CD4-positive, alpha-beta memory T cell (primary cell): Measurements from ENCODE around the gene ABCC3. TPM values are rescaled to one million over a fixed set of nuclear protein-coding genes. Genes with fewer than 3 reads are reported as not detected.

Experiments
- CTCF ChIA-PET: fragments of 350-600 bp; sonication (Branson Sonifier 250); formaldehyde crosslinking; loops from one replicate; lab custom pipeline; 2021; ENCODE audit warnings: inconsistent platforms; ENCODE audit not compliant: partially characterized antibody; lab: Charles Lee
- POLR2A ChIA-PET: fragments of 350-600 bp; sonication (Branson Sonifier 250); formaldehyde crosslinking; loops from one replicate; lab custom pipeline; 2021; ENCODE audit not compliant: partially characterized antibody; lab: Charles Lee
- DNase-seq, 5 donors: peaks; one replicate each; pipeline versions ENCODE4 v3.0.0 to v3.0.0-alpha.2; 2020 to 2022; ENCODE audit warnings: mixed read lengths in 1 of 5
- H3K27ac ChIP-seq: one replicate; pipeline ENCODE4 v1.7.0; 2013; ENCODE audit warnings: low read depth, low read length
- H3K27me3 ChIP-seq: 2 replicates; pipeline ENCODE4 v1.7.0; 2013; ENCODE audit warnings: mild to moderate bottlenecking, low read length, moderate library complexity; ENCODE audit not compliant: insufficient read depth
- H3K36me3 ChIP-seq: 2 replicates; pipeline ENCODE4 v1.7.0; 2013; ENCODE audit warnings: mild to moderate bottlenecking, low read length, moderate library complexity; ENCODE audit not compliant: insufficient read depth
- H3K4me1 ChIP-seq: 2 replicates; pipeline ENCODE4 v1.7.0; 2013; ENCODE audit warnings: mild to moderate bottlenecking, low read length, moderate library complexity; ENCODE audit not compliant: insufficient read depth
- H3K4me3 ChIP-seq, 2 donors: one replicate each; pipeline ENCODE4 v1.7.0; 2013; ENCODE audit warnings: low read length in 2 of 2, mild to moderate bottlenecking in 1 of 2
- H3K9me3 ChIP-seq, 2 donors: one replicate each; pipeline ENCODE4 v1.7.0; 2013; ENCODE audit warnings: low read length in 2 of 2, control low read depth in 1 of 2; ENCODE audit not compliant: control insufficient read depth in 1 of 2
- H3K27ac Mint-ChIP-seq, 7 donors: one replicate each; pipeline ENCODE4 v1.8.0; 2020 to 2021; ENCODE audit warnings: mixed read lengths in 7 of 7, mild to moderate bottlenecking in 6 of 7, inconsistent platforms in 3 of 7, moderate library complexity in 3 of 7
- H3K27me3 Mint-ChIP-seq, 2 donors: one replicate each; pipeline ENCODE4 v1.8.0; 2020 to 2021; ENCODE audit warnings: mixed read lengths in 2 of 2
- H3K36me3 Mint-ChIP-seq, 2 donors: one replicate each; pipeline ENCODE4 v1.8.0; 2020 to 2021; ENCODE audit warnings: mixed read lengths in 2 of 2, inconsistent platforms in 1 of 2, mild to moderate bottlenecking in 1 of 2
- H3K4me1 Mint-ChIP-seq, 4 donors: one replicate each; pipeline ENCODE4 v1.8.0; 2020 to 2021; ENCODE audit warnings: mixed read lengths in 4 of 4, mild to moderate bottlenecking in 1 of 4
- H3K4me3 Mint-ChIP-seq, 8 donors: one replicate each; pipeline ENCODE4 v1.8.0; 2020 to 2021; ENCODE audit warnings: mixed read lengths in 8 of 8, mild to moderate bottlenecking in 7 of 8, moderate library complexity in 6 of 8, inconsistent platforms in 3 of 8
- H3K9me3 Mint-ChIP-seq, 8 donors: one replicate each; pipeline ENCODE4 v1.8.0; 2020 to 2021; ENCODE audit warnings: mixed read lengths in 8 of 8, mild to moderate bottlenecking in 5 of 8, inconsistent platforms in 3 of 8, moderate library complexity in 1 of 8
- intact Hi-C: fragments of 100-400 bp; cut with micrococcal nuclease; formaldehyde crosslinking; loops from one replicate; pipeline ENCODE4 v1.15.1; 2023
- polyA plus RNA-seq, 2 donors: library from polyadenylated mRNA; unstranded; fragments of 300-500 nt; fragmentation: Illumina TruSeq; gene quantifications; one replicate each; pipeline ENCODE4 v1.2.3, GENCODE V29; 2021
- total RNA-seq, 2 experiments: library from RNA; stranded (reverse); gene quantifications; one replicate each; pipeline ENCODE4 v1.2.3, GENCODE V29; 2021

Gene ABCC3
- total and polyA plus RNA-seq, 4 experiments from 2014 or later: 0.86 to 1.6 TPM; not detected in 2

DNA sequence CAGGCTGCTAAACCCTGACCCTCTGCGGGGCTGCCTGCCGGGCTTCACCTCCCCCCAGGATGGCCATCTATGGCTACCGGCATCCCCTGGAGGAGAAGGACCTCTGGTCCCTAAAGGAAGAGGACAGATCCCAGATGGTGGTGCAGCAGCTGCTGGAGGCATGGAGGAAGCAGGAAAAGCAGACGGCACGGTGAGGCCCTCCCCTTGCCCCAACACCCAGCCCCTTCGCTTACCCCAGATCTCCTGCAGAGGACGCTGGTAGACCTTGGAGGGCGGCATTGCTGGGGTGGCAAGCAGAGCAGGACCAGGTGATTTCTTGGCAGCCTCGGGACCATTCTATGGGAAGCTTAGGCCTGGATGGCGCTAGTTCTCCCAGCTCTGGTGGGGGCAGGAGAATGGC, 24.5 kb downstream of the ABCC3 start:
- H3K9me3 ChIP-seq: no peaks in the 10 kb centered on the region
- no peak for DNase-seq
- H3K4me3 ChIP-seq: no peak overlapping the region
- POLR2A ChIA-PET: no interaction called here
- Mint-ChIP-seq H3K4me3 (no peak overlapping the region), H3K9me3 (peaks cover 0 to 2% (median 0%) of the 10 kb centered on the region in 8 donors), H3K36me3 (no peaks in the 10 kb centered on the region), H3K27me3 (no peaks in the 10 kb centered on the region), H3K27ac (no peak overlapping the region), H3K4me1 (peaks cover 7 to 12% (median 8%) of the 10 kb centered on the region in 4 donors)
- CTCF ChIA-PET: no interaction called here
- intact Hi-C loops: no loop called here
- H3K36me3 ChIP-seq: no peaks in the 10 kb centered on the region
- no peaks in the 10 kb centered on the region for H3K27me3 ChIP-seq
- peaks cover 6% of the 10 kb centered on the region for H3K4me1 ChIP-seq
- no peak overlapping the region for H3K27ac ChIP-seq

DNA sequence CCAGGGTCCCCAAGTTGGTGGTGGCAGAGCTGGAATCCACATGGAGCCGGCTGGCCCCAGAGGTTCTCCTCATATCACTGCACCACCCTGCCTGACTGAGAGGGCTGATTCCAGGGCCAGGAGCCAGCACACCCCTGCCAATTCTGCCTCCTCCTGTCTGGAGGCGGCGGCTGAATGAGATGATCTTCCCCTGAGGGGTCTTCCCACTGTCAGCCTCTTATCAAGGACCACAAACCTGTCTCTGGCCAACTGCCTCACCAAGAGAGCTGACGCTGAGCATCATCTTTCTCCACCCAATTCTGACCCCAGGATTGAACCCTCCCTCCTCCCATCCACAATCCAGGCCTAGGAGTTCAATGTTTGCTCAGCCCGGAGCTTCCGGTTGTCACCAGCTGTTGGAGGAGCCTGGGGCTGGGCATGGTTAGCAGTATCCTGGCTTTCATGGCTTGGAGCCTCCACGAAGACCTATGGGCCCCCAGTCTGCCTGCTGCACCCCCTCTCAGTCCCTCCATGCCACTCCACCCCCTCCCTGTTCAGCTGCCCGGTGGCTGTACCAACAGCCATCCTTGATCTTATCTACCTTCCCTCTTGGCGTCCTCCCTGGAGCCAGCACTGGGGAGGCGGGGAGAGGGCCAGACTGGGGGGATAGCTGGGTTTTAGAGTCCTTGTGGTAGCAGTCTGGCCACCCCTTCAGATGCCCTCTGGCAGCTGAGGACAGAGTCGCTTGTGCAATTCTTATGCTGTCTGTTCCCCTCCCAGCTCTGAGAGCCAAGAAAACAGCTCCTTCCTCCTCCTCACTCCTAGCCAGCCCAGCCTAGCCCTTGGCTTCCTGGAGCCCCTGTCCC, 25.6 kb downstream of the ABCC3 start:
- ChIA-PET POLR2A (no interaction called here), CTCF (no interaction called here)
- H3K36me3 ChIP-seq: no peaks in the 10 kb centered on the region
- Mint-ChIP-seq H3K4me1 (peaks cover 7 to 13% (median 8%) of the 10 kb centered on the region in 4 donors), H3K9me3 (peaks cover 0 to 2% (median 0%) of the 10 kb centered on the region in 8 donors), H3K27ac (peak overlapping the region in 1 of 7 donors; percentile 85), H3K27me3 (no peaks in the 10 kb centered on the region), H3K36me3 (no peaks in the 10 kb centered on the region), H3K4me3 (no peak overlapping the region)
- H3K4me3 ChIP-seq: no peak overlapping the region
- no peaks in the 10 kb centered on the region for H3K27me3 ChIP-seq
- H3K27ac ChIP-seq: no peak overlapping the region
- no peak for DNase-seq
- H3K4me1 ChIP-seq: peaks cover 6% of the 10 kb centered on the region
- intact Hi-C loops: no loop called here
- no peaks in the 10 kb centered on the region for H3K9me3 ChIP-seq

DNA sequence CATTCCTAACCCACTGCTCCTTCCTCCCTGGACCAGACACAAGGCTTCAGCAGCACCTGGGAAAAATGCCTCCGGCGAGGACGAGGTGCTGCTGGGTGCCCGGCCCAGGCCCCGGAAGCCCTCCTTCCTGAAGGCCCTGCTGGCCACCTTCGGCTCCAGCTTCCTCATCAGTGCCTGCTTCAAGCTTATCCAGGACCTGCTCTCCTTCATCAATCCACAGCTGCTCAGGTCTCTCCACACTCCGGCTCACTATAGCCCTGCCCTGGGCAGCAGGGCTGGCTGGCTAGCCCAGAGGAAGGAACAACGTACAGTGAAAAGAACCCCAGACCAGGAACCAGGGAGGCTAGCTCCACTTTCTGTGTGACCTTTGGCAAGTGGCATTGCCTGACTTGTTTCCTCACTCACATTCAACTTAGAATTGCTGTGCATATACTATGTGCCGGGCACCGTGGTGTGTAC, 26.2 kb downstream of the ABCC3 start:
- Histone ChIP-seq H3K4me1 (peaks cover 6% of the 10 kb centered on the region), H3K4me3 (no peak overlapping the region), H3K27ac (no peak overlapping the region), H3K36me3 (no peaks in the 10 kb centered on the region), H3K27me3 (no peaks in the 10 kb centered on the region), H3K9me3 (no peaks in the 10 kb centered on the region)
- Mint-ChIP-seq H3K9me3 (no peaks in the 10 kb centered on the region), H3K4me3 (no peak overlapping the region), H3K27me3 (no peaks in the 10 kb centered on the region), H3K4me1 (peaks cover 7 to 13% (median 8%) of the 10 kb centered on the region in 4 donors), H3K36me3 (no peaks in the 10 kb centered on the region), H3K27ac (peak overlapping the region in 1 of 7 donors; percentile 85)
- ChIA-PET CTCF (no interaction called here), POLR2A (no interaction called here)
- intact Hi-C loops: no loop called here
- no peak for DNase-seq

DNA sequence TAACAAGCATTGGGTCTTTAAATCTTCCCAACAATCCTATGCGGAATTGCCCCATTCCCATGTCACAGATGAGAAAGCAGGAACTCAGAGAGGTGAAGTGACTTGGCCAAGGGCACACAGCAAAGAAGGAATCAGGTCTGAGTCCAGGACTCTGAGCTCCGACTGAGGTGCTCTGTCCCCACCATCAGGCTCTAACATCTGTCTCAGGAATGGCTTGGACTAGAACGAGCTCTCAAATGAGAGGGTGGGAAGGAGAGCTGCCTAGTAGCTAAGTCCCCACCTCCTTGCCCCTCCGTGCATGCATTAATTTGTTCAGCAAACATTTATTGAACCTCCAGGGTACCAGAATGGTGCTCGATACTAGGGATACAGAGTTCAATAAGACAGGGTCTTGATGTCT, 26.7 kb downstream of the ABCC3 start:
- no peak overlapping the region for H3K27ac ChIP-seq
- H3K36me3 ChIP-seq: no peaks in the 10 kb centered on the region
- H3K27me3 ChIP-seq: no peaks in the 10 kb centered on the region
- H3K4me1 ChIP-seq: peaks cover 6% of the 10 kb centered on the region
- no peak overlapping the region for H3K4me3 ChIP-seq
- H3K9me3 ChIP-seq: no peaks in the 10 kb centered on the region
- ChIA-PET CTCF (no interaction called here), POLR2A (no interaction called here)
- no peaks in the 10 kb centered on the region for H3K27me3 Mint-ChIP-seq
- peaks cover 7 to 13% (median 8%) of the 10 kb centered on the region in 4 donors for H3K4me1 Mint-ChIP-seq
- DNase-seq: no peak
- intact Hi-C loops: no loop called here
- peak overlapping the region in 1 of 7 donors; percentile 24 for H3K27ac Mint-ChIP-seq
- H3K4me3 Mint-ChIP-seq: no peak overlapping the region
- no peaks in the 10 kb centered on the region for H3K9me3 Mint-ChIP-seq
- H3K36me3 Mint-ChIP-seq: no peaks in the 10 kb centered on the region

DNA sequence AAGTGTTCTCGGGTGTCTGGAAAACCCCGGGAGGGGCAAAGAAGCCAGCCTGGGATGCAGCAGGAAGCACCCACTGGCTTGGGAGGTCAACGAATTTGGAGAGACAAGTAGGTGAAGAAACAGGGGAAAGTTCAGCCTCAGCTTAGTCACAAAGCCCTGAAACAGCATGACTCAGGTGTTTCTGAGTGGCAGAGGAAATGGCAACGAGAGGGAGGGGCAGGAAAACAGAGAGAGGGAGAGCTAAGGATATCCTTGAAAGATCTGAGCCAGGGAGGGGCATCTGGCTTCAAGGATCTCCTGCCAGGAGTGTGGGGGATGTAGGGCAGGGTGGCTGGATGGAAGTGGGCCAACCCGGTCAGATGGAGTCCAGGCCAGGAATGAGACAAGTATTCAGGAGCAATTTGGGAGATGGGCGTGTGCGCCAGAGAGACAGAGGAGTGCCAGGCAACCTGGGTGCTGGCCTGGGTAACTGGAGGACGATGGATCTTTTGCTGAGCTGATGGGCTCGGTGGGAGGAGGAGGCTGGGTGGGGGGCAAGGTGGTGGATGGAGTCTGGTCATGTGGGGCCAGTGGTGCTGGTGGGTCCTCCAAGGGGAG, 27.2 kb downstream of the ABCC3 start:
- no peak for DNase-seq
- H3K27ac ChIP-seq: no peak overlapping the region
- POLR2A ChIA-PET: no interaction called here
- Mint-ChIP-seq H3K36me3 (no peaks in the 10 kb centered on the region), H3K4me1 (peaks cover 7 to 13% (median 8%) of the 10 kb centered on the region in 4 donors), H3K9me3 (no peaks in the 10 kb centered on the region), H3K27me3 (no peaks in the 10 kb centered on the region), H3K27ac (peak overlapping the region in 1 of 7 donors; percentile 58), H3K4me3 (peak overlapping the region in 1 of 8 donors; percentile 39)
- no peaks in the 10 kb centered on the region for H3K9me3 ChIP-seq
- no peaks in the 10 kb centered on the region for H3K27me3 ChIP-seq
- intact Hi-C loops: no loop called here
- no peaks in the 10 kb centered on the region for H3K36me3 ChIP-seq
- CTCF ChIA-PET: no interaction called here
- H3K4me3 ChIP-seq: no peak overlapping the region
- H3K4me1 ChIP-seq: peaks cover 6% of the 10 kb centered on the region

DNA sequence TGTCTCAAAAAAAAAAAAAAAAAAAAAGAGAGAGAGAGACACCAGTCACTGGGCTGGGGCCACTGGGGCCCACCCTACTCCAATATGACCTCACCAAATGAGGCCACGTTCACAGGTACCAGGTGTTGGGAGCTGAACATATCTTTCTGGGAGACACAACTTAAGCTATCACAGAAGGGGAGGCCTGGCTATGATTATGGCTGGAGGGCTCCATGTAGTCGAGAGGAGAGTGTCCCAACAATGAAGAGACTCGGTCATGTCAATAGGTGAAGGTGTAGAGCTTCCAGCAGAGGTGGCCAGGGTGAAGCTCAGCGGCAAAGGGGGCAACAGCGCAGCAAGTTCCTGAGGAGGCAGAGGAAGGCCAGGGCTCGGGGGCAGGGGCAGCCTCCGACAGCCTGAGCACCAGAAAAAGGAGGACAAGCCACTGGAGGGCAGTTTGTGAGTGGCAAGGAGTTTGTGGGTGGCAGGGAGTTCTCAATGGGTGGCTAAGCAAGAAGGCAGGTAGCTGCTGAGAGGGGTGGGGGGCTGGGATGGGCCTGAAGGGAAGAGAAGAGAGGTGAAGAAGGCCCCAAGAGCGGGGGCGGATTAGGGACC, 28.0 kb downstream of the ABCC3 start:
- intact Hi-C loops: no loop called here
- ChIA-PET POLR2A (interaction anchor here (0.5 kb wide), 1 partner anchor 14 kb away, joined by 3 read pairs; no protein-coding TSS in a partner anchor), CTCF (no interaction called here)
- Mint-ChIP-seq H3K27me3 (no peaks in the 10 kb centered on the region), H3K4me3 (no peak overlapping the region), H3K27ac (no peak overlapping the region), H3K9me3 (no peaks in the 10 kb centered on the region), H3K4me1 (peaks cover 7 to 13% (median 9%) of the 10 kb centered on the region in 4 donors), H3K36me3 (no peaks in the 10 kb centered on the region)
- H3K36me3 ChIP-seq: no peaks in the 10 kb centered on the region
- no peaks in the 10 kb centered on the region for H3K27me3 ChIP-seq
- DNase-seq: no peak
- H3K9me3 ChIP-seq: no peaks in the 10 kb centered on the region
- no peak overlapping the region for H3K27ac ChIP-seq
- no peak overlapping the region for H3K4me3 ChIP-seq
- H3K4me1 ChIP-seq: peaks cover 6% of the 10 kb centered on the region

DNA sequence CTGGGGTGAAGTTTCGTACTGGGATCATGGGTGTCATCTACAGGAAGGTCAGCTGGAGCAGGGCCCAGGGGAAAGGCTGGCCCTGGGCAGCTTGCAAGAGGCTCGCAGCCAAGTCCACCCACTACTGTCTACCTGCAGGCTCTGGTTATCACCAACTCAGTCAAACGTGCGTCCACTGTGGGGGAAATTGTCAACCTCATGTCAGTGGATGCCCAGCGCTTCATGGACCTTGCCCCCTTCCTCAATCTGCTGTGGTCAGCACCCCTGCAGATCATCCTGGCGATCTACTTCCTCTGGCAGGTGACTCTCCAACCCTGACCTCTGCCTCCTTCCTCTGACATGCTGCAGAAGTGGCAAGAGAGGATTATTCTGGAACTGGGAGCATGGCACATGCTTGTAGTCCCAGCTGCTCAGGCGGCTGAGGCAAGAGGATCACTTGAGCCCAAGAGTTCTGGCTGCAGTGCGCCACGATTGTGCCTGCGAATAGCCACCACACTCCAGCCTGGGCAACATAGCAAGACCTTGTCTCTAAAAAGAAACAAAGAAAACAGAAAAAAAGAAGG, 29.2 kb downstream of the ABCC3 start:
- no peaks in the 10 kb centered on the region for H3K36me3 ChIP-seq
- no peaks in the 10 kb centered on the region for H3K27me3 ChIP-seq
- no peak for DNase-seq
- peaks cover 7 to 13% (median 10%) of the 10 kb centered on the region in 4 donors for H3K4me1 Mint-ChIP-seq
- H3K27ac Mint-ChIP-seq: no peak overlapping the region
- H3K4me3 Mint-ChIP-seq: no peak overlapping the region
- no peaks in the 10 kb centered on the region for H3K36me3 Mint-ChIP-seq
- POLR2A ChIA-PET: no interaction called here
- H3K4me3 ChIP-seq: no peak overlapping the region
- H3K9me3 Mint-ChIP-seq: no peaks in the 10 kb centered on the region
- peaks cover 6% of the 10 kb centered on the region for H3K4me1 ChIP-seq
- intact Hi-C loops: no loop called here
- no peaks in the 10 kb centered on the region for H3K27me3 Mint-ChIP-seq
- CTCF ChIA-PET: no interaction called here
- H3K9me3 ChIP-seq: no peaks in the 10 kb centered on the region
- no peak overlapping the region for H3K27ac ChIP-seq
